Keratinocyte (primary cell): ENCODE data around the gene RNF144A. TPM values are rescaled to one million over a fixed set of nuclear protein-coding genes. Genes with fewer than 3 reads are reported as not detected.

ENCODE experiments used
- DNase-seq: peaks from one replicate; pipeline ENCODE4 v3.0.0-alpha.2; 2011; ENCODE audit warnings: low read depth, missing footprints, low spot score
- FAIRE-seq: peaks from 2 replicates; lab custom pipeline; 2011; peaks lifted over from hg19 to GRCh38; lab: Jason Lieb, UNC
- H2AFZ ChIP-seq: 2 replicates; pipeline ENCODE4 v1.6.0; 2012; ENCODE audit warnings: low read length, control low read depth, inconsistent platforms; ENCODE audit not compliant: control insufficient read depth
- H3K27ac ChIP-seq: 2 replicates; pipeline ENCODE4 v1.5.1; 2011; ENCODE audit warnings: low read length; ENCODE audit not compliant: control insufficient read depth, insufficient read depth
- H3K27me3 ChIP-seq: 3 replicates; pipeline ENCODE4 v1.6.0; 2011; ENCODE audit warnings: low read length; ENCODE audit not compliant: control insufficient read depth, insufficient read depth; ENCODE audit errors: extremely low read depth
- H3K36me3 ChIP-seq, 2 experiments: 2 replicates in 1 of 2; 3 replicates in 1 of 2; pipeline ENCODE4 v1.5.1; 2011; ENCODE audit warnings: low read length in 2 of 2, mild to moderate bottlenecking in 1 of 2; ENCODE audit not compliant: control insufficient read depth in 2 of 2, insufficient read depth in 2 of 2; ENCODE audit errors: extremely low read depth in 1 of 2
- H3K4me1 ChIP-seq: 3 replicates; pipeline ENCODE4 v1.5.1; 2011; ENCODE audit warnings: low read length; ENCODE audit not compliant: control insufficient read depth, insufficient read depth; ENCODE audit errors: extremely low read depth
- H3K4me2 ChIP-seq: 3 replicates; pipeline ENCODE4 v1.6.0; 2011; ENCODE audit warnings: low read depth, low read length; ENCODE audit not compliant: control insufficient read depth, insufficient read depth; ENCODE audit errors: extremely low read depth
- H3K4me3 ChIP-seq, 3 experiments: fragments of 200-600 bp in 1 of 3; sonication (generic) in 1 of 3; 2 replicates in 2 of 3; 3 replicates in 1 of 3; pipeline ENCODE4 v1.5.1; 2011 to 2016; ENCODE audit warnings: low read length in 3 of 3, mild to moderate bottlenecking in 3 of 3, control low read depth in 2 of 3, inconsistent platforms in 1 of 3, low read depth in 1 of 3, mixed read lengths in 1 of 3, mixed run types in 1 of 3, moderate library complexity in 1 of 3; ENCODE audit not compliant: control insufficient read depth in 2 of 3, insufficient read depth in 2 of 3; ENCODE audit errors: extremely low read depth in 1 of 3
- H3K79me2 ChIP-seq: 2 replicates; pipeline ENCODE4 v1.6.0; 2012; ENCODE audit warnings: low read length; ENCODE audit not compliant: control insufficient read depth, insufficient read depth
- H3K9ac ChIP-seq: 3 replicates; pipeline ENCODE4 v1.6.0; 2011; ENCODE audit warnings: low read length; ENCODE audit not compliant: control insufficient read depth, insufficient read depth; ENCODE audit errors: extremely low read depth
- H3K9me1 ChIP-seq: 3 replicates; pipeline ENCODE4 v1.6.0; 2011; ENCODE audit warnings: low read length; ENCODE audit not compliant: control insufficient read depth, insufficient read depth; ENCODE audit errors: extremely low read depth
- H3K9me3 ChIP-seq: 2 replicates; pipeline ENCODE4 v1.5.1; 2012; ENCODE audit warnings: low read depth, low read length; ENCODE audit not compliant: control insufficient read depth
- H4K20me1 ChIP-seq: 3 replicates; pipeline ENCODE4 v1.6.0; 2011; ENCODE audit warnings: low read length; ENCODE audit not compliant: control insufficient read depth, insufficient read depth; ENCODE audit errors: extremely low read depth
- EZH2 ChIP-seq: IDR thresholded peaks from one replicate; pipeline ENCODE4 v1.6.1; 2012; ENCODE audit warnings: inconsistent platforms, mild to moderate bottlenecking, low read length, moderate library complexity
- dilution Hi-C: fragments of 300-500 bp; cut with MboI; formaldehyde crosslinking; loops from one replicate; pipeline ENCODE4 v1.7.0; 2020; ENCODE audit warnings: low sequenced_read_pairs; ENCODE audit not compliant: extremely low pct_ligation_motif_present
- polyA plus RNA-seq, 5 experiments: library from polyadenylated mRNA; depleted of rRNA in 3 of 5; stranded (reverse) in 3 of 5; stranded (forward) in 1 of 5; unstranded in 1 of 5; fragments of >200 nt; gene quantifications; 1 replicate in 1 of 5; 2 replicates in 3 of 5; 3 replicates in 1 of 5; pipeline versions ENCODE4 v1.2.1 to v1.2.3, GENCODE V29; 2011 to 2012; ENCODE audit warnings: missing spikeins in 2 of 5, low read depth in 1 of 5, low replicate concordance in 1 of 5
- TF ChIP-seq, protein P1 (sequence below), 3 experiments: IDR thresholded peaks in 1 of 3; conservative IDR thresholded peaks in 1 of 3; optimal IDR thresholded peaks in 1 of 3; 2 replicates in 2 of 3; 3 replicates in 1 of 3; pipeline versions ENCODE3 to v1.5.1; 2011; ENCODE audit warnings: low read length in 3 of 3, mild to moderate bottlenecking in 3 of 3, moderate library complexity in 2 of 3, control low read depth in 1 of 3, inconsistent platforms in 1 of 3; ENCODE audit not compliant: insufficient read depth in 2 of 3; ENCODE audit errors: extremely low read depth in 1 of 3

The RNF144A gene
- polyA plus RNA-seq, 1 donor (not counting 4 experiments of a cell fraction or from before 2014, with no cell fraction given) = 1.4 TPM

DNA sequence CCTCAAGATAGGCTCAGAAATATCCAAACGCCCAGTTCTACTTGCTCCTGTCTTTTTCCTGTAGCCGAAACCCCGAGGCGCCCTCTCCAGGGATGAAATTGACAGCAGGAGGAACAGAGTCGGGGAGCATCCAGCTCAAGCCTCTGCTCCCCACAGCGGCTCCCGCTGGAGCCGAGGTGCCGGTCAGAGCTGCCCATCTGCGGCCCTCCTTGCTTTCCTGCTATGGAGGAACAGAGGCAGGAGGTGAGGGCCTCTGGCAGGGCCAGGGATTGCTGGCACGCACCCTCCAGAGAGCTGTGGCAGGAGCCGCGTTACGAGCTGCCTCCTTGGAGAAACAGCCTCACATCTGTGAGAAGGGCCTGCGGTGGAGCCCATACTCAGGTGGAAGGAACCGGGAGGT, 172.1 kb downstream of the RNF144A start:
- Histone ChIP-seq H3K4me1 (no peaks in the 10 kb centered on the region), H3K9ac (no peak overlapping the region), H3K4me2 (no peak overlapping the region), H3K4me3 (no peak overlapping the region), H4K20me1 (no peaks in the 10 kb centered on the region), H3K27me3 (no peaks in the 10 kb centered on the region), H3K9me3 (no peaks in the 10 kb centered on the region), H3K36me3 (no peaks in the 10 kb centered on the region), H3K79me2 (no peaks in the 10 kb centered on the region), H2AFZ (no peak overlapping the region), H3K27ac (no peak overlapping the region), H3K9me1 (no peaks in the 10 kb centered on the region)
- DNase-seq (no peak), FAIRE-seq (no peak)
- TF ChIP-seq, protein P1, sequence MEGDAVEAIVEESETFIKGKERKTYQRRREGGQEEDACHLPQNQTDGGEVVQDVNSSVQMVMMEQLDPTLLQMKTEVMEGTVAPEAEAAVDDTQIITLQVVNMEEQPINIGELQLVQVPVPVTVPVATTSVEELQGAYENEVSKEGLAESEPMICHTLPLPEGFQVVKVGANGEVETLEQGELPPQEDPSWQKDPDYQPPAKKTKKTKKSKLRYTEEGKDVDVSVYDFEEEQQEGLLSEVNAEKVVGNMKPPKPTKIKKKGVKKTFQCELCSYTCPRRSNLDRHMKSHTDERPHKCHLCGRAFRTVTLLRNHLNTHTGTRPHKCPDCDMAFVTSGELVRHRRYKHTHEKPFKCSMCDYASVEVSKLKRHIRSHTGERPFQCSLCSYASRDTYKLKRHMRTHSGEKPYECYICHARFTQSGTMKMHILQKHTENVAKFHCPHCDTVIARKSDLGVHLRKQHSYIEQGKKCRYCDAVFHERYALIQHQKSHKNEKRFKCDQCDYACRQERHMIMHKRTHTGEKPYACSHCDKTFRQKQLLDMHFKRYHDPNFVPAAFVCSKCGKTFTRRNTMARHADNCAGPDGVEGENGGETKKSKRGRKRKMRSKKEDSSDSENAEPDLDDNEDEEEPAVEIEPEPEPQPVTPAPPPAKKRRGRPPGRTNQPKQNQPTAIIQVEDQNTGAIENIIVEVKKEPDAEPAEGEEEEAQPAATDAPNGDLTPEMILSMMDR (optimal IDR thresholded peaks at IDR 0.05 in 1 of 3, IDR thresholded peaks at IDR 0.05 in 1 of 3, conservative IDR thresholded peaks at IDR 0.05 in 1 of 3; ENCODE audit: extremely low read depth in 1 of 3, insufficient read depth in 2 of 3, low read length in 3 of 3) = no peak
- no peak for TF ChIP-seq EZH2
- dilution Hi-C loops = no loop called here

DNA sequence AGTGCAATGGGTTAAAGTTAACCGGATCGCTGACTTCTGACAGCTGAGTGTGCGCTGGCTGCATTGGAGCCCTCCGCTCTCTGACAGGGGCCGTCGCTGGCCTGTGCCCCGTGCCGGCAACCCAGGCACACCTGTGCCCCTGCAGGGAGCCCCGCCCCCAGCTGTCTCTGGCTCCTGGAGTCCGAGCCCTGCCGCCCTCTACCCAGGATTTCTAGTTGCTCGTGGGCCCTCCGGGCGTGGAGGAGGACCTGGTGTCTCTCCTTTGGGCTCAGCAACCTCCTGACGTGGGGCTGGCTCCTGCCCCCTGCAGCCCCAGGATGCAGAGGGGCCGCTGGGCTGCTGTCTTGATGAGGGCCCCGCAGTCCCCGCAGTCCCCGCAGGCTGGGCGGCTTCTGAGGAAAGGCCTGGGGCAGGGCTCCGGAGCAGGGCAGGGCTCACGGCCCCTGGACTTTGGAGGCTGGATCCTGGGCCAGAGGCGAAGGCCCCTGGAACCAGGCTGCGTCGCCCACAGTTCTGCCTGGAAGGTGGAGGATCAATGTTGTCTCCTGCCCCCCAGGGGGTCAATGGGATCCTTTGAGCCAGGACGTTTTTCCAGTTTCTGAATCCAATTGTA, 172.8 kb downstream of the RNF144A start:
- DNase-seq (no peak), FAIRE-seq (no peak)
- H4K20me1 ChIP-seq = no peaks in the 10 kb centered on the region
- H3K4me3 ChIP-seq = no peak overlapping the region
- H3K9ac ChIP-seq = no peak overlapping the region
- dilution Hi-C loops = no loop called here
- H3K4me1 ChIP-seq = no peaks in the 10 kb centered on the region
- no peak overlapping the region for H3K27ac ChIP-seq
- no peaks in the 10 kb centered on the region for H3K27me3 ChIP-seq
- H2AFZ ChIP-seq = no peak overlapping the region
- TF ChIP-seq EZH2 = no peak
- TF ChIP-seq, protein P1 (optimal IDR thresholded peaks at IDR 0.05 in 1 of 3, IDR thresholded peaks at IDR 0.05 in 1 of 3, conservative IDR thresholded peaks at IDR 0.05 in 1 of 3; ENCODE audit: extremely low read depth in 1 of 3, insufficient read depth in 2 of 3, low read length in 3 of 3) = no peak
- H3K36me3 ChIP-seq = no peaks in the 10 kb centered on the region
- no peak overlapping the region for H3K4me2 ChIP-seq
- H3K79me2 ChIP-seq = no peaks in the 10 kb centered on the region
- no peaks in the 10 kb centered on the region for H3K9me3 ChIP-seq
- H3K9me1 ChIP-seq = no peaks in the 10 kb centered on the region
